ENCODE measurements around the gene ATP4A. TPM values are rescaled to one million over a fixed set of nuclear protein-coding genes. Genes with fewer than 3 reads are reported as not detected.
A peak's percentile ranks its signal among the peaks of the same experiment; 100 is the strongest.

The ATP4A gene
- total and polyA plus RNA-seq, 9 of the 15 experiments (the other 6 are each of a cell fraction or from before 2014, with no cell fraction given) = 0.15 TPM; not detected in 8

DNA sequence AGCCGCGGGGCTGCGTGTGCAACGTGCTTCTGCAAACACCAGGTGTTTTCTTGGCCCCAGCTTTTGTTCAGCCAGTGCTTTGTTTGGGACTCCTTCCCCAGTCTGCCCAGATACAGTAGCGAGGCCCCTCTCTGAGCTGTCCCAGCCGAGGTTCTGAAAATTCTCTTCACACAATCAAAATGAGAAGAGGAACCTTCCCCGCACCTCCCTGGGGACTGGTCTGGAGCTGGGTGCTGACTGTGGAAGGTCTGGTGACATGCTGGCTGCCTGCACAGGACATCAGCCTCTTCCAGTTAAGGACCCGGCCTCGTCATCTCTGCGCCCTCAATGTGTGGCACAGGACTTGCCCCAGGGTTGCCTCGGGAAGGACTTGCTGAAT lies 4.2 kb downstream of the ATP4A start:
- TF ChIP-seq, protein P1, sequence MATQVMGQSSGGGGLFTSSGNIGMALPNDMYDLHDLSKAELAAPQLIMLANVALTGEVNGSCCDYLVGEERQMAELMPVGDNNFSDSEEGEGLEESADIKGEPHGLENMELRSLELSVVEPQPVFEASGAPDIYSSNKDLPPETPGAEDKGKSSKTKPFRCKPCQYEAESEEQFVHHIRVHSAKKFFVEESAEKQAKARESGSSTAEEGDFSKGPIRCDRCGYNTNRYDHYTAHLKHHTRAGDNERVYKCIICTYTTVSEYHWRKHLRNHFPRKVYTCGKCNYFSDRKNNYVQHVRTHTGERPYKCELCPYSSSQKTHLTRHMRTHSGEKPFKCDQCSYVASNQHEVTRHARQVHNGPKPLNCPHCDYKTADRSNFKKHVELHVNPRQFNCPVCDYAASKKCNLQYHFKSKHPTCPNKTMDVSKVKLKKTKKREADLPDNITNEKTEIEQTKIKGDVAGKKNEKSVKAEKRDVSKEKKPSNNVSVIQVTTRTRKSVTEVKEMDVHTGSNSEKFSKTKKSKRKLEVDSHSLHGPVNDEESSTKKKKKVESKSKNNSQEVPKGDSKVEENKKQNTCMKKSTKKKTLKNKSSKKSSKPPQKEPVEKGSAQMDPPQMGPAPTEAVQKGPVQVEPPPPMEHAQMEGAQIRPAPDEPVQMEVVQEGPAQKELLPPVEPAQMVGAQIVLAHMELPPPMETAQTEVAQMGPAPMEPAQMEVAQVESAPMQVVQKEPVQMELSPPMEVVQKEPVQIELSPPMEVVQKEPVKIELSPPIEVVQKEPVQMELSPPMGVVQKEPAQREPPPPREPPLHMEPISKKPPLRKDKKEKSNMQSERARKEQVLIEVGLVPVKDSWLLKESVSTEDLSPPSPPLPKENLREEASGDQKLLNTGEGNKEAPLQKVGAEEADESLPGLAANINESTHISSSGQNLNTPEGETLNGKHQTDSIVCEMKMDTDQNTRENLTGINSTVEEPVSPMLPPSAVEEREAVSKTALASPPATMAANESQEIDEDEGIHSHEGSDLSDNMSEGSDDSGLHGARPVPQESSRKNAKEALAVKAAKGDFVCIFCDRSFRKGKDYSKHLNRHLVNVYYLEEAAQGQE (IDR thresholded peaks at IDR 0.05; ENCODE audit: borderline replicate concordance) = peak; percentile 60
- TF ChIP-seq, protein P1 (CRISPR knock-in tag; IDR thresholded peaks at IDR 0.05; ENCODE audit: low read depth) = no peak
- TF ChIP-seq BDP1 (IDR thresholded peaks at IDR 0.05; ENCODE audit: insufficient read depth, insufficient read length) = no peak
- WGBS (ENCODE audit: insufficient coverage, low coverage, missing lambda C conversion rate) = 4% methylated on average over 11 of the region's 11 CpGs
- Histone ChIP-seq H3K27me3 (ENCODE audit: control insufficient read depth in 2 of 2, insufficient read depth in 2 of 2, low read length in 2 of 2) (peaks cover 28 to 51% of the 10 kb centered on the region in 2 experiments; a peak in 4 of 5 replicates), H3K4me3 (no peak overlapping the region), H3K27ac (ENCODE audit: extremely low read depth, low read depth, low read length) (no peak overlapping the region), H3K79me2 (ENCODE audit: control insufficient read depth, insufficient read depth, low read length) (no peaks in the 10 kb centered on the region), H3K9me3 (replicated peaks; ENCODE audit: control insufficient read depth, insufficient read depth, low read depth, low read length) (no peaks in the 10 kb centered on the region), H3K4me2 (ENCODE audit: insufficient read depth, low read length) (no peak overlapping the region), H3K36me3 (ENCODE audit: control insufficient read depth, insufficient read depth, low read length) (no peaks in the 10 kb centered on the region), H2AFZ (ENCODE audit: low read depth, low read length) (no peak overlapping the region), H3K9ac (ENCODE audit: insufficient read depth in 1 of 2, low read depth in 2 of 2, low read length in 2 of 2) (0 out of 4 replicates have a peak overlapping the region, but pooled peaks of 1 of the 2 experiments have one; percentile 13), H3K9me1 (ENCODE audit: control insufficient read depth, insufficient read depth, low read length) (peaks cover 3% of the 10 kb centered on the region), H3K4me1 (replicated peaks in 1 of 2; ENCODE audit: control insufficient read depth in 2 of 2, insufficient read depth in 2 of 2, low read length in 2 of 2) (peaks cover 4 to 40% of the 10 kb centered on the region in 2 experiments; a peak in 3 of 5 replicates), H4K20me1 (replicated peaks; ENCODE audit: control insufficient read depth, insufficient read depth, low read length) (peaks cover 7% of the 10 kb centered on the region; the same call in 1 of the 2 replicates)
- ChIA-PET CTCF (ENCODE audit: low intra/inter-chr PET ratio) (no interaction called here), POLR2A (interaction anchor here (1.0 kb wide), 1 partner anchor 9 kb away, joined by 3 read pairs; no protein-coding TSS in a partner anchor)
- in situ Hi-C loops (cut with MboI) (no loop called here), intact Hi-C loops (cut with micrococcal nuclease) (loop anchor here (5.0 kb wide), 3 partner anchors 33 to 373 kb away; partner anchors contain the start of gene ETV2)
- no peak for FAIRE-seq
- BruUV-seq (replicated peaks) = no TSS peak
- no peak for ATAC-seq
- no peak for DNase-seq (ENCODE audit: extremely low read depth in 1 of 4, low spot score in 3 of 4)

Data from K562 (cell line).